ENCODE measurements around the gene BCAS1.
A peak's percentile ranks its signal among the peaks of the same experiment; 100 is the strongest.

The BCAS1 gene

GRCh38 chr20:53920647-53921245 is 149.6 kb downstream of the BCAS1 start:
- no peak for DNase-seq

- no peak for DNase-seq
These were observed 150.5 kb downstream of the BCAS1 start for GRCh38 chr20:53919886-53920285.

DNA sequence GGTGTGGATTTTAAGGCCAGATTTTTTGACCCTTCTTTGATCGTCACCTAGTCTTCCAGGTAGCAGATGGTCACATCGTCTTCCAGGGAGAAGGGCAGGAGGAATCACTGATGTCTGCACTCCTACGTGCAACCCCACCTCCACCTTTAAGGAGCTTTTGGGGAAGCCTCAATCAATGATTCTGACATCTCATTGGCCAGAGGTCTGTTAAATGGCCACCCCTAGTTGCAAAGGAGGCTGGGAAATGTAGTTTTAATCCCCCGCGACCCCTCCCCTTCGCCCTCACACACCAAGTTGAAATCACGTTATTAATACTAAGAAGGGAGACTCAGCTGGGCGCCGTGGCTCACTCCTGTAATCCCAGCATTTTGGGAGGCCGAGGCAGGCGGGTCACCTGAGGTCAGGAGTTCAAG is 151.4 kb downstream of the BCAS1 start:
- DNase-seq: peak in 1 of 2 experiments; percentile 20

DNA sequence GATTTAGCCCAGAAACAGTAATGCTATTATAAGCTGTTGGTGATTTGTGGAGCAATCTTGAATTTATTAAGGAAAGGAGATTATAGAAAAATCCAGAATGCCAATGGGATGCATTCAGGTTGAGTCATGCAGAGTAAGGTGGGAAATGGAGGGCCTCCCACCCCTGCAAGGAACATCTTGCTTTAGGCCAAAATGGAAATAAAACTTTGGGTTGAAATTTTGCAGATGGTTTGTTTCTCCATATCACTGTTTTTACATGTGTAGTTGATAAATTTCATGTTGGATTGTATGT is 152.4 kb downstream of the BCAS1 start:
- DNase-seq: no peak

- DNase-seq: no peak
These were observed 153.0 kb downstream of the BCAS1 start for GRCh38 chr20:53917145-53918019.

DNA sequence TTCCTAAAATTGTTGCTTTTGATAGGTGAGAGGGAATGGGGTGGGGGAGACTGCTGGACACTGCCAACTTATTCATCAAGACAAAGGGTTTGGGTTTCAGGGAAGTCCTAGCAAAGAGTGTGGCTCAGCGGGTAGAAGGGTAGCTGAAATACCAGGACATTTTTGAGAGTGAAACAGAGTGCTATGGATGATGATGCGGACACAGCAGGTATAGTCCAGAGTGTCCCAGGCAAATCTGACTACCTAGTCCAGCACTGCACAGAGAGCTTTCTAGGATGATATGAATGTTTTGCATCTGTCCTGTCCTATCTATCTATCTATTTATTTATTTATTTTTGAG is 154.3 kb downstream of the BCAS1 start:
- DNase-seq: no peak

- peak; percentile 81 to 89 for DNase-seq
These were observed 154.8 kb downstream of the BCAS1 start for GRCh38 chr20:53915446-53916172.

DNA sequence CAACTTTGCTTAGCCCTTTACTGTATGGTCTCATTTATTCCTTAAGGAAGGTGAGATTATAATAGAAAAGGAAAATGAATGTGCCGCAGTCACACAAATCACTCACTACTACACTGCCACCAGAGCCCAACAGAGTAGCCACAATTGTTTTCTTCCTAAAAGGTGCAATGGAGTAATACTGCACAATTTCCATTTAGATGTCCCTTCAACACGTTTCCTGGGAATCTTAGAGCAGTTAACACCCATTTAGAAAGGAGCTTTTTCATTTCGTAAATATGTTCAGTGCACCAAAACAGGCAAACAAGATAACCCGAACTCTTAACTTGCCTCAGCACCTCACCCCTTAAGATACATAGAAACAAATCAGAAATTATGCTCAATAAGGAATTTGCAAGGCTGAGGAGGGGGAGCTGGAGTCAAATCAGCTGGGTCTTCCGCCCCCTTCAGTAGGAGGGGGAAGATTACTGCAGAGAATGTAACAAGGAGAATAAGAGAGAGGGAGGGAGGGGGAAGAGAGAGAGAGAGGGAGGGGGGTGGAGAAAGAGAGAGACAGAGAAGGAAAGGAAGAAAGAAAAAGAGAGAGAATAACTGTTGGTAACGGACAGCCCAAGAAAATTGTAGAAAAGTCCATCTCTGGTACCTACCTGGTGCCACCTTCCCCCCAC is 155.5 kb downstream of the BCAS1 start:
- DNase-seq: no peak

- no peak for DNase-seq
These were observed 156.2 kb downstream of the BCAS1 start for GRCh38 chr20:53914091-53914780.

- no peak for DNase-seq
These were observed 159.1 kb downstream of the BCAS1 start for GRCh38 chr20:53911301-53911700.

DNA sequence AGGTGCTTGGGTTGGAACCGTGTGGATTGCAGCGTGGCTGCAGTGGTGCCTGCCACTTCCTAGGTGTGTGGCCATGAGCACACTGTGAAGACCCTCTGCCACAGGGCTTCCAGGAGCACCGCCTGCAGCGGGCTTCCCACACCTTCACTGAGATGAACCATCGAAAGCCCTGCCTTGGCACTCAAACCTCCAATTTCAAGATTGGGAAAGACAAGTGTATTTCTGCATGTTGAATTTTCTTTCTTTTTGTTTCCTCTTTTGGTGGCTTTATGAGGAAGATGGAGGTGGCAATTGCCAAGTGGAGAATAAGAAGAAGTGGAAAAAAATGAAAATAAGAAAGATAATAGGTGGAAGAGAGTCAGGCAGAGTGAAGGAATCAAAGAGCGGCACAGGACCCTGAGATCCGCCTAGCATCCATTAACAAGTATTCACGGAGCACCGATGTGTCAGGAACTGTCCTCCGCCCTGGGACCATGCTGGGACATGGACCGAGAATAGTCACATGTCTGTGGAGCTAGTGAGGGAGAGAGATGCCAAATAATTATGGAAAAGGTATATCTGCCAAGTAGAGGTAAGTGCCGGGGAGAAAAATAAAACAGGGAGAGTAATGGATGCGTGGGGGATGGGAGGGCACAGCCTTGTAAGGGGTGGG is 159.9 kb downstream of the BCAS1 start:
- DNase-seq: no peak

GRCh38 chr20:53907968-53908751 is 162.2 kb downstream of the BCAS1 start:
- no peak for DNase-seq

GRCh38 chr20:53905820-53906191 is 164.6 kb downstream of the BCAS1 start:
- DNase-seq: no peak

DNA sequence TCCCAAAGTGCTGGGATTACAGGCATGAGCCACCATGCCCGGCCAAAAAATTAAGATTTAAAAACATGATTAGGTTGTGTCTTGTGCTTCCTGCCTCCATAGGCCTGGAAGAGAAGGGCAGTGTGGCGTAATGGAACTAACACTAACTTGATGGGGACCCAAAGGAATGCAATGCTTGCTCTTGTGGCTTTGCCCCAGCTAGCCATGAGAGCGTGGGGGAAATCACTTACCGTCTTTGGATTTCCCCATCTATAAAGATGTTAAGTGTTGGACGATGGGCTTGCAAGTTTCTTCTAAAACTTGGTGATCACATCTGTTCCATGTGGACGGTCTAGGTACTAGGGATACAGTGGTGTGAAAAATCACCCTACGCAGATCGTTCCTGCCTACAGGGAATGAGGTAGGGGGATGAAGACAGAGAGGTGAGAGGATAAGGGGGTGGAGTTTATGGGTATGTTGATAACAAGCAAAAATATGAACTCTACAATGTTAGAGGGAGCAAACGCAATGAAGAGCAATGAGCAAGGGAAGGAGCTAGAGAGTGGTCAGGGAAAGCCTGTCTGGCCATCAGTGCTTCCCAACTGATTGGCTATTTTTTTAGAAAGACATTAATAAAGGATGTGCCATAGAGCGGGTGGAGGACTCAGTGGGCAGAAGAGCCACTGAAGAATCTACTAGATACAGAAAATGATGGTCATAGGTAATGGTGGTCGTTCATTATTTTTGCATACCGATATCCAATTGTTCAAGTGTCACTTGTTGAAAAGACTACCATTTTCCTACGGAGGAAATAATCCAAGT is 165.2 kb downstream of the BCAS1 start:
- DNase-seq: no peak

- DNase-seq: no peak
These were observed 166.1 kb downstream of the BCAS1 start for GRCh38 chr20:53904261-53904660.

GRCh38 chr20:53903652-53903987 is 166.8 kb downstream of the BCAS1 start:
- no peak for DNase-seq

DNA sequence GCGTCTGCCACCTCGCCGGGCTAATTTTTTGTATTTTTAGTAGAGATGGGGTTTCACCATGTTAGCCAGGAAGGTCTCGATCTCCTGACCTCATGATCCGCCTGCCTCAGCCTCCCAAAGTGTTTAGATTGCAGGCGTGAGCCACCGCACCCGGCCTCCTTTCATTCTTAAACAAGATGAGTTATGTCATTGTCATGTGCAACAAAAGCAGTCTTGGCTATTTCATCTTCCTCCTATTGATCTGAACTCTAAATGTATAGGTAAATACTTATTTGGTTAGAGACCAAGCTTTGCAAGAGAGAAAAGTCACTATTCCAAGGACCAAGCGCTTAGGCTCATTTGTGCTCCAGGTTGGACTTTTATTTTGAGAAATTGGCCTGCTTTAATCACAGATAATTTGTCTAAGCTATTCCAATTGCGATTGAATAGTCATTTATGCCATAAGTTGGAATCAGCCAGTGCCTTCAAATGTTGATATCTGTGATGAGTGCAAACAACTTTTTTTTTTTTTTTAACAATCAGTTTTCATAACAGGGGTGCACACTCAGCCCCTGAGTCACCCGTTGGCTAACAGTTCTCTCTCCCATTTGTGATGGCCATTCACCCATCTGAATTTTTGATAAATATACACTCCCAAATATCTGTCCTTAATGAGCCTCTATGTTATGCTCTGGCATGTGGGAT is 167.3 kb downstream of the BCAS1 start:
- no peak for DNase-seq

DNA sequence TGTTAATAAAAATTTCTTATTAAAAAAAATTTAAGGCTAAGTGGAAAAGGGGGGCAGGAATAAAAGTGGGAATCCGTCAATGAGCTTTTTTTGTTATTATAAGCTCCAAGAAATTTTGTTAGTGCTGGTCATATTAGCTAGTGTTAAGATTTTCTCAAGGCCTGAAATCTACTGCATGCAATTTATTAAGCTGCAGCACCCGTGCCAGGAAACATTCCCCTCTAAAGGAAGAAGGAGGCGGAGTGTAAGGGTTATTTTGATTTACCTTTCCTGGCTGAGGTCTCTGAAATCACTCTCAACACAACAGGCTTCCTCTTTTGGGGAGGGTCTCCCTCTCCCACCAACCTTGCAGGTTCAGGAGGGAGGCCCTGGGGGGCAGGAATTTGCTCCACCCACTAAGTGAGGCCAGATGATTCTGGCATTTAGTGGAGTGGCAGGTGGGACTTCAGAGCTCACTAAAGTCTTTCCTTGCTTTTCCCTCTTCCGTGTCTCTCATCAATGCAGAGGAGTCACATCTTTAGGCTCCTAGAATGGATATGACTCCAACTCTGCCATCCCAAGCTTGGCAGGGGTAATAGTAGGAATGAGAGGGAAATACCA is 168.8 kb downstream of the BCAS1 start:
- DNase-seq: no peak

- no peak for DNase-seq
These were observed 169.3 kb downstream of the BCAS1 start for GRCh38 chr20:53901064-53901463.

Measured in NCI-H446 (cell line).